ENCODE data around the gene MTAP.
A peak's percentile ranks its signal among the peaks of the same experiment; 100 is the strongest.

MTAP gene

GRCh38 chr9:21802418-21803000, at the start of gene MTAP:
MTAP (plus strand) TSS chr9:21802636; CDS start chr9:21802749, 113 bp downstream.
- DNase-seq, result peak; percentile 91

GRCh38 chr9:21753523-21753922, 48.9 kb upstream of the MTAP start:
- no peak for DNase-seq

GRCh38 chr9:21754741-21755140, 47.7 kb upstream of the MTAP start:
- DNase-seq, result no peak

- DNase-seq, result no peak
Observed at GRCh38 chr9:21758540-21758939, 43.9 kb upstream of the MTAP start.

- no peak for DNase-seq
Observed at GRCh38 chr9:21761309-21761901, 41.0 kb upstream of the MTAP start.

GRCh38 chr9:21762064-21762463, 40.4 kb upstream of the MTAP start:
- no peak for DNase-seq

GRCh38 chr9:21764846-21765245, 37.6 kb upstream of the MTAP start:
- DNase-seq, result no peak

- no peak for DNase-seq
Observed at GRCh38 chr9:21766096-21766495, 36.3 kb upstream of the MTAP start.

GRCh38 chr9:21770871-21771560, 31.4 kb upstream of the MTAP start:
- DNase-seq, result no peak

- DNase-seq, result no peak
Observed at GRCh38 chr9:21777701-21778100, 24.7 kb upstream of the MTAP start.

GRCh38 chr9:21778304-21778703, 24.1 kb upstream of the MTAP start:
- DNase-seq, result no peak

- no peak for DNase-seq
Observed at GRCh38 chr9:21779397-21779796, 23.0 kb upstream of the MTAP start.

GRCh38 chr9:21781656-21782055, 20.8 kb upstream of the MTAP start:
- DNase-seq, result no peak

- no peak for DNase-seq
Observed at GRCh38 chr9:21782205-21782604, 20.2 kb upstream of the MTAP start.

GRCh38 chr9:21788752-21789151, 13.7 kb upstream of the MTAP start:
- DNase-seq, result no peak

- peak; percentile 81 for DNase-seq
Observed at GRCh38 chr9:21789541-21790037, 12.8 kb upstream of the MTAP start.

- DNase-seq, result no peak
Observed at GRCh38 chr9:21795483-21795882, 7.0 kb upstream of the MTAP start.

- no peak for DNase-seq
Observed at GRCh38 chr9:21796768-21797167, 5.7 kb upstream of the MTAP start.

- no peak for DNase-seq
Observed at GRCh38 chr9:21800931-21801682, 1.3 kb upstream of the MTAP start.

GRCh38 chr9:21801683-21802417, 586 bp upstream of the MTAP start:
- DNase-seq, result peak; percentile 73

GRCh38 chr9:21803649-21804048, 1.2 kb downstream of the MTAP start:
- DNase-seq, result no peak

- DNase-seq, result peak; percentile 64
Observed at GRCh38 chr9:21804331-21804730, 1.9 kb downstream of the MTAP start.

GRCh38 chr9:21804791-21805190, 2.4 kb downstream of the MTAP start:
- no peak for DNase-seq
